Nephron progenitor cell (in vitro differentiated cells): ENCODE measurements around the gene CDIPT.

Experiments
- DNase-seq: peaks from one replicate; pipeline ENCODE4 v3.0.0; 2021
- H3K27ac Mint-ChIP-seq: 2 replicates; pipeline ENCODE4 v1.8.0; 2021; ENCODE audit warnings: mild to moderate bottlenecking, moderate library complexity, mixed read lengths
- H3K27me3 Mint-ChIP-seq: 2 replicates; pipeline ENCODE4 v1.8.0; 2021; ENCODE audit warnings: mild to moderate bottlenecking, low read depth, mixed read lengths; ENCODE audit not compliant: poor library complexity
- H3K36me3 Mint-ChIP-seq: 2 replicates; pipeline ENCODE4 v1.8.0; 2021; ENCODE audit warnings: low read depth, mixed read lengths
- H3K4me1 Mint-ChIP-seq: 2 replicates; pipeline ENCODE4 v1.8.0; 2021; ENCODE audit warnings: mixed read lengths
- H3K4me3 Mint-ChIP-seq: 2 replicates; pipeline ENCODE4 v1.8.0; 2021; ENCODE audit warnings: mild to moderate bottlenecking, moderate library complexity, mixed read lengths
- H3K9me3 Mint-ChIP-seq: 2 replicates; pipeline ENCODE4 v1.8.0; 2021; ENCODE audit warnings: mild to moderate bottlenecking, moderate library complexity, mixed read lengths
- CTCF ChIP-seq: fragments of 200-600 bp; sonication (generic); IDR thresholded peaks from 2 replicates; pipeline ENCODE4 v1.5.0; 2021; ENCODE audit warnings: antibody characterized with exemption

Gene CDIPT

GRCh38 chr16:29858149-29858849, 4.7 kb downstream of the CDIPT start:
- Mint-ChIP-seq H3K9me3 (no peaks in the 10 kb centered on the region), H3K4me1 (peaks cover 26% of the 10 kb centered on the region), H3K4me3 (no peak overlapping the region), H3K36me3 (peaks cover 26% of the 10 kb centered on the region), H3K27me3 (peaks cover 22% of the 10 kb centered on the region), H3K27ac (peak overlapping the region; percentile 40)
- no peak for DNase-seq
- no peak for TF ChIP-seq CTCF

GRCh38 chr16:29857133-29857760, 5.8 kb downstream of the CDIPT start:
- Mint-ChIP-seq H3K36me3 (peaks cover 26% of the 10 kb centered on the region), H3K4me3 (no peak overlapping the region), H3K9me3 (no peaks in the 10 kb centered on the region), H3K27me3 (peaks cover 25% of the 10 kb centered on the region), H3K4me1 (peaks cover 22% of the 10 kb centered on the region), H3K27ac (peak overlapping the region; percentile 83)
- TF ChIP-seq CTCF: no peak
- no peak for DNase-seq

GRCh38 chr16:29854520-29855100, 8.4 kb downstream of the CDIPT start:
- no peak for TF ChIP-seq CTCF
- H3K27ac Mint-ChIP-seq: no peak overlapping the region
- H3K27me3 Mint-ChIP-seq: peaks cover 32% of the 10 kb centered on the region
- DNase-seq: no peak
- H3K9me3 Mint-ChIP-seq: no peaks in the 10 kb centered on the region
- no peak overlapping the region for H3K4me3 Mint-ChIP-seq
- peaks cover 12% of the 10 kb centered on the region for H3K4me1 Mint-ChIP-seq
- H3K36me3 Mint-ChIP-seq: peaks cover 15% of the 10 kb centered on the region

- DNase-seq: no peak
- no peaks in the 10 kb centered on the region for H3K9me3 Mint-ChIP-seq
- no peak for TF ChIP-seq CTCF
- H3K4me3 Mint-ChIP-seq: no peak overlapping the region
- no peaks in the 10 kb centered on the region for H3K36me3 Mint-ChIP-seq
- H3K27me3 Mint-ChIP-seq: peaks cover 33% of the 10 kb centered on the region
- H3K27ac Mint-ChIP-seq: no peak overlapping the region
- H3K4me1 Mint-ChIP-seq: peaks cover 18% of the 10 kb centered on the region
These were observed 10.4 kb downstream of the CDIPT start for GRCh38 chr16:29852654-29853053.

GRCh38 chr16:29850998-29851397, 12.0 kb downstream of the CDIPT start:
- H3K27ac Mint-ChIP-seq: no peak overlapping the region
- no peaks in the 10 kb centered on the region for H3K9me3 Mint-ChIP-seq
- no peak overlapping the region for H3K4me3 Mint-ChIP-seq
- H3K27me3 Mint-ChIP-seq: peaks cover 36% of the 10 kb centered on the region
- no peaks in the 10 kb centered on the region for H3K36me3 Mint-ChIP-seq
- H3K4me1 Mint-ChIP-seq: peaks cover 13% of the 10 kb centered on the region
- no peak for TF ChIP-seq CTCF
- DNase-seq: no peak
